DLD1 (cell line): ENCODE data around the gene HPCAL1.

Experiments used
- in situ Hi-C: cut with HindIII; loops from 2 replicates; pipeline ENCODE4 v1.10.0; 2017; ENCODE audit warnings: low sequenced_read_pairs

HPCAL1 gene

GRCh38 chr2:10333966-10334365, 31.3 kb downstream of the HPCAL1 start:
- in situ Hi-C loops: no loop called here

DNA sequence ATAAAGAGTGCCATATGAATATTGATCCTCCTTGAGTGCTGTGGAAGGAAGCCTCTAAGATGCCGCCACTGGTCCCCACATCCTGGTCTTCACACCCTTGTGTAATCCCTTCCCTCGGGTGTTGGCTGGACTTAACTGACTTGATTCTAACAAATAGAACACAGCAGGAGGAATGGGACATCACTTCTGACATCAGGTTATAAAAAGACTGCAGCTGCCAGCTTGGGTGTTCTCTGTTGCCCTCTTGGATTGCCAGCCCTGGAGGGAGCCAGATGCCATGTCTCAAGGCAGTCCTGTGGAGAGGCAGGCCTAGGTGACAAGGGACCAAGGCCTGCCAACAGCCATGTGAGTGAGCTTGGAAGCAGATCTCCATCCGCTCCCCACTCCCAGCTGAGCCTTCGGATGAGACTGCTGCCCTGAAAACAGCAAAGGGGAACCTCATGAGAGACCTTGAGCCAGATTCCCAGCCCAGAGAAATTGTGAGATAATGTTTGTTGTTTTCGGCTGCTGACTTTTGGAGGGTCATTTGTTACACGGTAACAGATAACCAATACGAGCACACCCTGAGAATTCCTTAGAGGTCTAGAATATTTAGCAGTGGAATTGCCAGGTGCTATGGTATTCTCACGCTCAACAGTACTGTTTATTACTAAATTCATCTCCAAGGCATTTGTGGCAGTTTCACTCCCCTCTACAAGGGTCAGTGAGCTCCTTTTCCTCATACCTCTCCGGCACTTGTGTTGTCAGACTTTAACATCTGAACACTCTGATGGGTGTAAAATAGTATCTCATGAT, 32.5 kb downstream of the HPCAL1 start:
- in situ Hi-C loops: no loop called here

GRCh38 chr2:10336283-10336682, 33.6 kb downstream of the HPCAL1 start:
- in situ Hi-C loops: no loop called here

- in situ Hi-C loops: no loop called here
Measured at GRCh38 chr2:10337449-10338269, 35.0 kb downstream of the HPCAL1 start.

DNA sequence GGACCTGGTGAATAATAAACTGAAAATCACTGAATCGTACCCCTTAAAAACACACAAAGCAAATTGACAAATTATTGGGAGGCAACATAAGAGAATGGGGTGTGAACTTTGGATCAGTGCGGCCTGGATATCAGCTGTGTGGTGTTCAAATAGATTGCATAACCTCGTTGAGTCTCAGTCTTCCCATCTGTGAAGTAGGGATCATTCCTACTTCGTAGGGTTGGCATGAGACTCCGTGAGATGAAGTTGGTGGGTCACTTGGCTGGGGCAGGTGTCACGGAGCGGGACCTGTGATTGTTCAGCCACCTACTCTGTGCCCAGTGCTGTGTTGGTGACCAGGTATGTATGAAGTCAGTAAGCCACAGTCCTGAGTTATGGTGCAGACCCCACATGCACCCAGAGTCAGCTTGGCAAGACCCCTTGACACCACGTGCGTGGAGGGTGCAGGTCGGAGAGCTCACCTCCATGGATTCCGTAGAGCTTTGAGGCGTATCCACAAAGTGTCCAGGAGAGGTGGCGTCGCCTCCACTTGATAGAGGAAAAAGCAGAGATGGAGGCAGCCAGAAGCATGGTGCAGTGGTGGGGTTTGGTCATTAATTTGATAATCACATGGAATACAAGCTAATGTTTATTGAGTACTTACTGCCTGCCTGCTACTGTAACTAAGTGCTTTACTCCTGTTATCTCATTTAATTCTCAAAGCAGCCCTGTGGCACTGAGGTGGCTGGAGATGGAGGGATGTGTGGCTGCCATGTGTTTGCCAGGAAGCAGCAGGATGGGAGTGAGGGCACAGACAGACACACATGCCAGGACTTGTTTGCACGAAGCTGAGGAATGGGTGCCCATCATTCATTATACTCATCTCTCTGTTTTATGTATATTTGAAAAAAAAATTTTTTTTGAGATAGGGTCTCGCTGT, 35.8 kb downstream of the HPCAL1 start:
- in situ Hi-C loops: no loop called here

DNA sequence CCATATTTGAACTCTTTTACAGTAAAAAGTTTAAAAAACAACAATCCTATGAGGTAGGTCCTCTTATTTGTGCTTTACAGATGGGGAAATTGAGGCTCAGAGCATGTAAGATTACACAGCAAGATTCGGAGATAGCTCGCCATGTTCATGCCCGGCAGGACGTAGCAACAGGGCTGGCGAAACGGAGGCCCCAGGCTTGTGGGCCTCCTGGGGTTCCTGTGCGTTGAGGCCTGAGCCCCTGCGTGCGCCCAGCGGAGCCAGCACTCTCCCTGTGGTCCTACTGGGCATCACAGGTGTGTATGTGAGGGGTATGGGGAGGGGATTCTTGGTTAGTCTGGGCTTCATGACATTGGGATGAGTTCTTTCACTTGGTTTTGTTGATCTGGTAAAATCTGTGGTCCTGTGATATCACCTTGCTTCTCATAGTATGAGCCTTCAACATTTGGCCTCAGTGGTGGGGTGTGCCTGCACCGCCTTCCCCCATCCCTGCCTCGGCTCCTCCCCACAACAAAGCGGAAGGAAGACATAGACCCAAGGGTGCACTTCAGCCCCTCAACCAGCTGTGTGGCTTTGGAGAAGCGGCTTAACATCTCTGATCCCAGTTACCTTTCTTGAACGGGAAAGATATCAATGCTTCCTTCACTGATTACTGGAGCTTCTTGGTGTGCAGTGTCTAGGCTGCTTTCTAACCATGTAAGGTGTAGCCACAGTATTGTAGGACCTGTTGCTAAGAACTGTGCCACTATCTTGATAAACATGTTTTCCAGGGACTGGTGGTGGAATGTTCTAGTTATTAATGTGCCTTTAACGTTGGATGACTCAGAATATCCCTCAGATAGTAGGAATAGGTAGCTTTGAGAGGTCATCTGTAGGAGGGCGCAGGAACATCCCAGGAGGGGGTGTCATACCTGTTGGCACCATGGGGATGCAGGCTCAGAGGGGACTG, 37.2 kb downstream of the HPCAL1 start:
- in situ Hi-C loops: no loop called here

DNA sequence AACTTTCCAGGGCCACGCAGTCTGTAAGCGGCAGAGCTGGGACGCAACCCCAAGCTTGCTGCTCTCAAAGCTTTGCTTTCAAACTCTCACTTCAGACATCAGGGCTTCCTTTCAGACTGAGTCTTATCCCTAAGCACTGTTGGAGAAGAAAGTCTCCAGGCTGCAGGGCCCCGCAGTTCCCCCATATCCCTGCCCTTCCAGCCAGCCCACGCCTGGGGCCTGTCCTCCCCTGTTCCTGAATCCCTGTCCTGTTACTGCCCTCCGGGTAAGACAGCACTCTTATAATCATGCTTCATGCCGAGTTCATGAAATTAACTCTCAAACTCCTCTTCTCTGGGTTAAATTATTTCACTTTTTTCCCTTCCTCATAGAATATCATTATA, 37.9 kb downstream of the HPCAL1 start:
- in situ Hi-C loops: no loop called here

DNA sequence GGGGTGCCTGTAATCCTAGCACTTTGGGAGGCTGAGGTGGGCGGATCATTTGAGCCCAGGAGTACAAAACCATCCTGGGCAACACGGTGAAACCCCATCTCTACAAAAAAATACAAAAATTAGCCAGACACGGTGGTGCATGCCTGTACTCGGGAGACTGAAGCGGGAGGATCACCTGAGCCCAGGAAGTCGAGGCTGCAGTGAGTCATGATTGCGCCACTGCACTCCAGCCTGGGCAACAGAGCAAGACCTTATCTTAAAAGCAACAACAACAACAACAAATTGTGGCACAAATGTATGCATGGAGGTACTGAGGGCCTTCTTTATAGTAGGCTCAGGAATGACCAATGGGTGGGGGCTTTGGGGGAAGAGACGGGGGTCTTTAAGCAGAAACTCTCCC, 38.5 kb downstream of the HPCAL1 start:
- in situ Hi-C loops: no loop called here

- in situ Hi-C loops: no loop called here
Measured at GRCh38 chr2:10342245-10342951, 39.7 kb downstream of the HPCAL1 start.

DNA sequence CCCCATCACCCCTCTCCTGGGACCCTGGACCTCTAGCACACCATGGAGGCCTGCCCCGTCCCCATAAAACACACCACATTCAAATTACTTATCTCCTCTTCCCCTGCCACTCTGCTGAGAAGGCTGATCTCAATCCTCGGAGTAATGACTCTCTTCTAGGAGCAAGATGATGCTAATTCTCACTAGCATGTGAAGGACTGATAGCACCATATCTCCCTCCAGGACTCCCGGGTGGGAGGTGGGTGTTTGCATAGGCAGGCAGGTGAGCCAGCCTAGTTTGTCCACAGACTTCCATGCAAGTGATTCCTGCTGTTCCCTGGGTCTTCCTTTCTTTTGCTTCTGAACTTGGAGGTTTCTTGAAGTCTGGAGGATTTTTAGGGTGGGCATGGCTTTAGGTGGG, 40.5 kb downstream of the HPCAL1 start:
- in situ Hi-C loops: no loop called here

DNA sequence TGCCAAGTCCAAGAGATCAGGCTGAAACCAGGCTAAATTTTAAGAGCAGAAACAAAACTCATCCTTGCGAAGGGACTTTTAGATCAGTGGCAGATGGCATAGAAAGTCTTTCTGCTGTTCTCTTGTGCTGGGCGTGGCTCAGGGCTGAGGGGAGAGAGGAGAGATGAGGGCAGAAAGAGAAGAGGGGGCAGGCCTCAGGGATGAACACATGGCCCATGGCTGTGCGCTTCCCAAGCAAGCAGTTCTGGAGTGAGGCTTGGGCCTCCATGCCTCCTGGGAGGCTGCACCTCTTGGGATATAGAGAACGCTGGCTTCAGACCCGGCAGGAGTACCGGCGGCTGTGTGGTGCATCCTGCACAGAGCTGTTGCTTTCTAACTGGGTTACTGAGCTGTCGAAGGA, 41.0 kb downstream of the HPCAL1 start:
- in situ Hi-C loops: no loop called here

DNA sequence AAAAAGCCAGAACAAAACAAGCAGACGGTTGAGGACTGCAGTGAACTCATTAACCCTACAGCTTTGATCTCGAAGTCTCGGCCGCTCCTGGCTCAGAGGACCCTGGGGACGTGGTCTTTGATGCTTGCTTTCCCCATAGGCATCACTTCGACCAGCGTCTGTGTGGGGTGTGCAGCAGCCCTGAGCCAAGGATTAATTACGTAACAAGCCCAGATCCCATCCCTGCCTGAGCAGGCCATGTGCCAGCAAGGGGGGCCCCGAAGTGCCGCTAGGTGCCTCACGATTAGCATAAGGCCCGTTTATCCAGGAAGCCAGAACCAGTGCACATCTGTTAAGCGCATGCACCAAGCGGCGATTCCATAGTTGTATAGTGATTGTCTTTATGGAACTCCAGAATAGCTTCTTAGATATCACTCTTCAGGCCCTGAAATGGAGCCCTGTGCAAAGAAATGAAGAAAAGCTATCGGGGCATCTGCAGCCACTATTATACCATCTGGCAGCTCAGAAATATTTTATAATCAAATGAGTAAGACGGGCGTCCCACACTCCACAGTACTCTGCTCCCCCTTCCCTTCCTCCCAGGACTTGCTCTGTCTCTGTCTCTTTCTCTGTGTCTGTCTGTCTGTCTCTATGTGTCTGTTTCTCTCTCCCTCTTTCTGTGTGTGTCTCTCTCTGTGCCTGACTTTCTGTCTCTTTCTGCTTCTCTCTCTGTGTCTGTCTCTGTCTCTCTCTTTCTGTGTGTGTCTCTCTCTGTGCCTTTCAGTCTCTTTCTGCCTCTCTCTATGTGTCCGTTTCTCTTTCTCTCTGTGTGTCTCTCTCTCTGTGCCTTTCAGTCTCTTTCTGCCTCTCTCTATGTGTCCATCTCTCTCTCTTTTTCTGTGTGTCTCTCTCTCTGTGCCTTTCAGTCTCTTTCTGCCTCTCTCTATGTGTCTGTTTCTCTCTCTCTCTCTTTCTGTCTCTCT, 41.7 kb downstream of the HPCAL1 start:
- in situ Hi-C loops: no loop called here

DNA sequence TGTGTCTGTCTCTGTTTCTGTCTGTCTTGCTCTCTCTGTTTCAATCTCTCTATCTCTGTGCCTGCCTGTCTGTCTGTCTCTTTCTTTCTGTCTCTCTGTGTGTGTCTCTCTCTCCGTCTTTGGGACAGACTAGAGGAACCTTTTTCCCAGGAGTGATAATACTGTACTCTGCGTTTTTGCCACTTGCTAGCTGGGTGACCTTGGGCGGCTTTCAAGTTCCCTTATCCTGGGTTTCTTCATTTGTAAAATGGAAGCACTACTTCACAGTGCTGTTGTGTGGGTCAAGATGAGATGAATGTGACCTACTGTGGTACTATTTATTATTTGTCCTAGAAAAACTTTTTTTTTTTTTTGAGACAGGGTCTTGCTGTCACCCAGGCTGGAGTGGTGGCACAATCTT, 42.4 kb downstream of the HPCAL1 start:
- in situ Hi-C loops: no loop called here

DNA sequence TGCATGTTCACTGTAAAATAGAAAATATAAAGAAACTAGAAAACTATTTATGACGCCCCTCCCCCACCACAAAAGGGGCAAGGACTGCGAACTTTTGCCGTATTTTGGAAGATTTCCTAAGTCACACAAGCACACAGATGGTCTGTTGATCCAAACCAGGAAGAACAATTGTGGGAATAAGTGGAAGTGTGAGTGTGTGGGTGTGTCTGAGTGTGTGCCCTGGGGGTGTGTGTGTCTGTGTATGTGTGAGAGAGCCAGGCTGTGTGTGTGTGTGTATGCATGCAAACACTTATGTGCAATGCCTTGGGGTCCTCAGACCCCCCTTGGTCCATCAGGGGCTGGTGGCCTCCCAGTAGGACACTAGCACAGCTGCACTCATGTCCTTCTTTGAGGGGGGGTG, 43.1 kb downstream of the HPCAL1 start:
- in situ Hi-C loops: no loop called here

- in situ Hi-C loops: no loop called here
Measured at GRCh38 chr2:10346929-10347561, 44.3 kb downstream of the HPCAL1 start.

DNA sequence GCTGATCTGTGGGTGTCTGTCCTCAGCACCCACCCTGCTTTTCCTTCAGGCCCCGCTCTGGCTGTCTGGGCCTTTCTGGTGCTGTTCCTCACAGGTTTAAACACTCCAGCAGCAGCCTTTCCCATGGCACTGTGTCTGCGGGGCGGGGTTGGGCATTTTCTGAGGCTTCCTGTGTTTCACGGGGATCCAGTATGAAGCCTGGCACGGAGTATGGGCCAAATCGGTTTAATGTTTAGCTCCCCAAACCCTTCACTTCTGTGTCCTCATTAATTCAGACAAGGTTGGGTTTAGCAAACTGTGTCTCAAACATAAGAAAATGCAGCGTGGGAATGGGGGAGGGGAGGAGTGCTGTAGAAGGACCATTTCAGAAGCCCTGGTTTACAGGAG, 44.9 kb downstream of the HPCAL1 start:
- in situ Hi-C loops: no loop called here

- in situ Hi-C loops: no loop called here
Measured at GRCh38 chr2:10348891-10349290, 46.2 kb downstream of the HPCAL1 start.

DNA sequence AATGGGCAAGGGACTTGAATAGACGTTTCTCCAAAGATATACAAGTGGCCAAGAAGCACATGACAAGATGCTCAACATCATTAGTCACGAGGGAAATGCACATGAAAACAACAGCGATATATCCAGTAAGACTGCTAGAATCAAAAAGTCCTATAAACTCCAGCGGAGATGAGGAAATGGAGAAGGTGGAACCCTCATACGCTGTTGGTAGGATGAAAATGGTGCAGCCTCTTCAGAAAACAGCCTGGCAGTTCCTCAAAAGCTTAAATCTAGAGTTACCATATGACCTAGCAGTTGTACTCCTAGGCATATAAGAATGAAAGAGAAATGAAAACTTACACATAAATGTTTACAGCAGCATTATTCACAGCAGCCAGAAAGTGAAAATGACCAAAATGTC, 48.1 kb downstream of the HPCAL1 start:
- in situ Hi-C loops: no loop called here
